GM23338 (cell line): ENCODE measurements around the gene CERK.

Experiments
- CREB1 ChIP-seq: fragments of 250-450 bp; sonication (Bioruptor Pico); IDR thresholded peaks from 2 replicates; pipeline ENCODE4 v1.5.0; 2020; ENCODE audit warnings: low read depth, mild to moderate bottlenecking, moderate library complexity
- EZH2 ChIP-seq: fragments of 200-600 bp; sonication (generic); IDR thresholded peaks from one replicate; pipeline ENCODE4 v1.8.0; 2017; ENCODE audit warnings: antibody characterized with exemption, mild to moderate bottlenecking, low read depth; ENCODE audit not compliant: unreplicated experiment
- EZH2phosphoT487 ChIP-seq: fragments of 200-600 bp; sonication (generic); IDR thresholded peaks from one replicate; pipeline ENCODE4 v1.8.1; 2018; ENCODE audit warnings: antibody characterized with exemption; ENCODE audit not compliant: unreplicated experiment
- JUNB ChIP-seq: IDR thresholded peaks from one replicate; pipeline ENCODE4 v1.6.1; 2016; ENCODE audit warnings: antibody characterized with exemption; ENCODE audit not compliant: unreplicated experiment
- NANOG ChIP-seq: IDR thresholded peaks from 2 replicates; pipeline ENCODE4 v1.6.1; 2016; ENCODE audit warnings: antibody characterized with exemption, borderline replicate concordance
- POLR2AphosphoS5 ChIP-seq: IDR thresholded peaks from 2 replicates; pipeline ENCODE4 v1.6.1; 2016; ENCODE audit warnings: antibody characterized with exemption, low read depth
- ZNF114 ChIP-seq: fragments of 250-450 bp; sonication (Bioruptor Pico); IDR thresholded peaks from 2 replicates; pipeline ENCODE4 v1.5.0; 2020; ENCODE audit warnings: mild to moderate bottlenecking, moderate library complexity
- TF ChIP-seq, protein P1 (sequence below), 2 experiments: fragments of 200-600 bp in 1 of 2; sonication (generic) in 1 of 2; conservative IDR thresholded peaks; 2 replicates each; pipeline versions ENCODE4 v1.5.1 to v1.6.1; 2016 to 2017; ENCODE audit warnings: antibody characterized with exemption in 2 of 2, low read depth in 2 of 2, mild to moderate bottlenecking in 2 of 2, moderate library complexity in 1 of 2
- TF ChIP-seq, protein P2 (sequence below): IDR thresholded peaks from 2 replicates; pipeline ENCODE4 v1.6.1; 2016; ENCODE audit warnings: antibody characterized with exemption
- TF ChIP-seq, protein P3 (sequence below): IDR thresholded peaks from one replicate; pipeline ENCODE4 v1.6.1; 2018; ENCODE audit warnings: antibody characterized with exemption; ENCODE audit not compliant: unreplicated experiment

- TF ChIP-seq, protein P1, sequence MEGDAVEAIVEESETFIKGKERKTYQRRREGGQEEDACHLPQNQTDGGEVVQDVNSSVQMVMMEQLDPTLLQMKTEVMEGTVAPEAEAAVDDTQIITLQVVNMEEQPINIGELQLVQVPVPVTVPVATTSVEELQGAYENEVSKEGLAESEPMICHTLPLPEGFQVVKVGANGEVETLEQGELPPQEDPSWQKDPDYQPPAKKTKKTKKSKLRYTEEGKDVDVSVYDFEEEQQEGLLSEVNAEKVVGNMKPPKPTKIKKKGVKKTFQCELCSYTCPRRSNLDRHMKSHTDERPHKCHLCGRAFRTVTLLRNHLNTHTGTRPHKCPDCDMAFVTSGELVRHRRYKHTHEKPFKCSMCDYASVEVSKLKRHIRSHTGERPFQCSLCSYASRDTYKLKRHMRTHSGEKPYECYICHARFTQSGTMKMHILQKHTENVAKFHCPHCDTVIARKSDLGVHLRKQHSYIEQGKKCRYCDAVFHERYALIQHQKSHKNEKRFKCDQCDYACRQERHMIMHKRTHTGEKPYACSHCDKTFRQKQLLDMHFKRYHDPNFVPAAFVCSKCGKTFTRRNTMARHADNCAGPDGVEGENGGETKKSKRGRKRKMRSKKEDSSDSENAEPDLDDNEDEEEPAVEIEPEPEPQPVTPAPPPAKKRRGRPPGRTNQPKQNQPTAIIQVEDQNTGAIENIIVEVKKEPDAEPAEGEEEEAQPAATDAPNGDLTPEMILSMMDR (conservative IDR thresholded peaks at IDR 0.05; ENCODE audit: low read depth in 2 of 2), result no peak
- TF ChIP-seq POLR2AphosphoS5, result no peak
- no peak for TF ChIP-seq CREB1 (CRISPR knock-in tag)
- TF ChIP-seq EZH2, result no peak
- no peak for TF ChIP-seq JUNB
- TF ChIP-seq, protein P2, sequence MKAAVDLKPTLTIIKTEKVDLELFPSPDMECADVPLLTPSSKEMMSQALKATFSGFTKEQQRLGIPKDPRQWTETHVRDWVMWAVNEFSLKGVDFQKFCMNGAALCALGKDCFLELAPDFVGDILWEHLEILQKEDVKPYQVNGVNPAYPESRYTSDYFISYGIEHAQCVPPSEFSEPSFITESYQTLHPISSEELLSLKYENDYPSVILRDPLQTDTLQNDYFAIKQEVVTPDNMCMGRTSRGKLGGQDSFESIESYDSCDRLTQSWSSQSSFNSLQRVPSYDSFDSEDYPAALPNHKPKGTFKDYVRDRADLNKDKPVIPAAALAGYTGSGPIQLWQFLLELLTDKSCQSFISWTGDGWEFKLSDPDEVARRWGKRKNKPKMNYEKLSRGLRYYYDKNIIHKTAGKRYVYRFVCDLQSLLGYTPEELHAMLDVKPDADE, result no peak
- no peak for TF ChIP-seq ZNF114 (CRISPR knock-in tag)
- no peak for TF ChIP-seq EZH2phosphoT487
- TF ChIP-seq, protein P3, sequence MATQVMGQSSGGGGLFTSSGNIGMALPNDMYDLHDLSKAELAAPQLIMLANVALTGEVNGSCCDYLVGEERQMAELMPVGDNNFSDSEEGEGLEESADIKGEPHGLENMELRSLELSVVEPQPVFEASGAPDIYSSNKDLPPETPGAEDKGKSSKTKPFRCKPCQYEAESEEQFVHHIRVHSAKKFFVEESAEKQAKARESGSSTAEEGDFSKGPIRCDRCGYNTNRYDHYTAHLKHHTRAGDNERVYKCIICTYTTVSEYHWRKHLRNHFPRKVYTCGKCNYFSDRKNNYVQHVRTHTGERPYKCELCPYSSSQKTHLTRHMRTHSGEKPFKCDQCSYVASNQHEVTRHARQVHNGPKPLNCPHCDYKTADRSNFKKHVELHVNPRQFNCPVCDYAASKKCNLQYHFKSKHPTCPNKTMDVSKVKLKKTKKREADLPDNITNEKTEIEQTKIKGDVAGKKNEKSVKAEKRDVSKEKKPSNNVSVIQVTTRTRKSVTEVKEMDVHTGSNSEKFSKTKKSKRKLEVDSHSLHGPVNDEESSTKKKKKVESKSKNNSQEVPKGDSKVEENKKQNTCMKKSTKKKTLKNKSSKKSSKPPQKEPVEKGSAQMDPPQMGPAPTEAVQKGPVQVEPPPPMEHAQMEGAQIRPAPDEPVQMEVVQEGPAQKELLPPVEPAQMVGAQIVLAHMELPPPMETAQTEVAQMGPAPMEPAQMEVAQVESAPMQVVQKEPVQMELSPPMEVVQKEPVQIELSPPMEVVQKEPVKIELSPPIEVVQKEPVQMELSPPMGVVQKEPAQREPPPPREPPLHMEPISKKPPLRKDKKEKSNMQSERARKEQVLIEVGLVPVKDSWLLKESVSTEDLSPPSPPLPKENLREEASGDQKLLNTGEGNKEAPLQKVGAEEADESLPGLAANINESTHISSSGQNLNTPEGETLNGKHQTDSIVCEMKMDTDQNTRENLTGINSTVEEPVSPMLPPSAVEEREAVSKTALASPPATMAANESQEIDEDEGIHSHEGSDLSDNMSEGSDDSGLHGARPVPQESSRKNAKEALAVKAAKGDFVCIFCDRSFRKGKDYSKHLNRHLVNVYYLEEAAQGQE, result no peak
- no peak for TF ChIP-seq NANOG
Measured at GRCh38 chr22:46774980-46775849, 37.2 kb upstream of the CERK start.
